GM23338 (cell line): ENCODE data around the gene PPTC7. TPM values are rescaled to one million over a fixed set of nuclear protein-coding genes. Genes with fewer than 3 reads are reported as not detected.
"Not testable (repeated sequence)": the region's sequence is repeated elsewhere in the genome, so short reads cannot be mapped to it uniquely, and the experiment has no call there.

Source experiments
- ATAC-seq: fragments of 200-7000 bp; cut with Tn5 transposase; 3 replicates; pipeline ENCODE4 v1.9.1; 2020
- DNase-seq: peaks from one replicate; pipeline ENCODE4 v3.0.0-alpha.2; 2015; ENCODE audit warnings: low spot score
- H2AFZ ChIP-seq: fragments of 200-600 bp; sonication (generic); 2 replicates; pipeline ENCODE4 v1.8.0; 2016; ENCODE audit warnings: antibody characterized with exemption, mild to moderate bottlenecking, moderate library complexity
- H3F3A ChIP-seq: fragments of 200-600 bp; sonication (generic); replicated peaks from 2 replicates; pipeline ENCODE4 v1.8.0; 2017; ENCODE audit warnings: antibody characterized with exemption, mixed run types, low read depth
- H3K27ac ChIP-seq: fragments of 200-600 bp; sonication (generic); 2 replicates; pipeline ENCODE4 v1.6.1; 2016; ENCODE audit warnings: low read depth
- H3K27me3 ChIP-seq: fragments of 200-600 bp; sonication (generic); 2 replicates; pipeline ENCODE4 v1.8.0; 2016; ENCODE audit warnings: mild to moderate bottlenecking, mixed run types, moderate library complexity; ENCODE audit not compliant: insufficient read depth
- H3K36me3 ChIP-seq: fragments of 200-600 bp; sonication (generic); 2 replicates; pipeline ENCODE4 v1.8.0; 2016; ENCODE audit warnings: mild to moderate bottlenecking; ENCODE audit not compliant: insufficient read depth
- H3K4me1 ChIP-seq: fragments of 200-600 bp; sonication (generic); 2 replicates; pipeline ENCODE4 v1.8.0; 2016; ENCODE audit warnings: mild to moderate bottlenecking, moderate library complexity; ENCODE audit not compliant: insufficient read depth
- H3K4me2 ChIP-seq: fragments of 200-600 bp; sonication (generic); 2 replicates; pipeline ENCODE4 v1.7.1; 2017; ENCODE audit warnings: mixed run types
- H3K4me3 ChIP-seq: fragments of 200-600 bp; sonication (generic); 2 replicates; pipeline ENCODE4 v1.6.1; 2016; ENCODE audit warnings: mixed run types
- H3K79me2 ChIP-seq: fragments of 200-600 bp; sonication (generic); replicated peaks from 2 replicates; pipeline ENCODE4 v1.8.0; 2017; ENCODE audit warnings: mild to moderate bottlenecking; ENCODE audit not compliant: insufficient read depth
- H3K9me2 ChIP-seq: fragments of 200-600 bp; sonication (generic); 2 replicates; pipeline ENCODE4 v1.8.0; 2017; ENCODE audit not compliant: insufficient read depth
- H4K20me1 ChIP-seq: fragments of 200-600 bp; sonication (generic); replicated peaks from 2 replicates; pipeline ENCODE4 v1.8.0; 2017; ENCODE audit warnings: mild to moderate bottlenecking; ENCODE audit not compliant: insufficient read depth
- H3K27ac Mint-ChIP-seq: 2 replicates; pipeline ENCODE4 v1.8.0; 2020; ENCODE audit warnings: inconsistent platforms, mild to moderate bottlenecking, moderate library complexity, mixed read lengths
- H3K27me3 Mint-ChIP-seq: 3 replicates; pipeline ENCODE4 v1.8.0; 2022; ENCODE audit warnings: low read depth, mild to moderate bottlenecking, moderate library complexity, mixed read lengths, inconsistent platforms; ENCODE audit not compliant: insufficient read depth, poor library complexity
- H3K36me3 Mint-ChIP-seq: 3 replicates; pipeline ENCODE4 v1.8.0; 2021; ENCODE audit warnings: low read depth, mild to moderate bottlenecking, inconsistent platforms, moderate library complexity, mixed read lengths
- H3K4me1 Mint-ChIP-seq: 3 replicates; pipeline ENCODE4 v1.8.0; 2020; ENCODE audit warnings: mild to moderate bottlenecking, inconsistent platforms, mixed read lengths
- H3K4me3 Mint-ChIP-seq: 3 replicates; pipeline ENCODE4 v1.8.0; 2021; ENCODE audit warnings: moderate library complexity, mild to moderate bottlenecking, inconsistent platforms, mixed read lengths
- H3K9me3 Mint-ChIP-seq: 3 replicates; pipeline ENCODE4 v1.8.0; 2020; ENCODE audit warnings: moderate library complexity, mild to moderate bottlenecking, inconsistent platforms, mixed read lengths
- polyA plus RNA-seq: library from polyadenylated mRNA; unstranded; fragments of >200 nt; fragmentation: Nextera tagmentation; extraction: Ambion mirVana; gene quantifications from 2 replicates; pipeline ENCODE4 v1.2.1, GENCODE V29; 2016
- total RNA-seq: library from RNA; depleted of rRNA; stranded (reverse); fragments of >200 nt; shearing (Covaris generic); gene quantifications from 2 replicates; pipeline ENCODE4 v1.2.3, GENCODE V29; 2014
- TF ChIP-seq, protein P1 (sequence below): fragments of 250-450 bp; sonication (Bioruptor Pico); IDR thresholded peaks from 2 replicates; pipeline ENCODE4 v1.5.0; 2020; ENCODE audit warnings: mild to moderate bottlenecking, moderate library complexity

The PPTC7 gene
- total and polyA plus RNA-seq, 2 experiments from 2014 or later: 7.5 to 17.5 TPM

DNA sequence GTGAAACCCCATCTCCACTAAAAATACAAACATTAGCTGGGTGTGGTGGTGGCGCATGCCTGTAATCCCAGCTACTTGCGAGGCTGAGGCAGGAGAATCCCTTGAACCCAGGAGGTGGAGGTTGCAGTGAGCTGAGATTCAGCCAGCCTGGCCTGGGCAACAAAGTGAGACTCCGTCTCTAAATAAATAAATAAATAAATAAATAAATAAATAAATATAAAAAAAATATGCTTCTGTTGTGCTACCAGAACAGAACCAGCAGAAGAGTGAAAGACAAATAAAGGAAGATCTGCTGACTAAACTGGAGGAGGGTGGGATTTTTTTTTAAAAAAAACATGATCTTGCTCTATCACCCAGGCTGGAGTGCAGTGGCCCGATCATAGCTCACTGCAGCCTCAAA lies 9.8 kb upstream of the PPTC7 start:
- H3K4me1 Mint-ChIP-seq: peaks cover 10% of the 10 kb centered on the region; the same call in 2 of the 3 replicates
- H3K9me3 Mint-ChIP-seq, H3K27ac Mint-ChIP-seq, H3K4me3 Mint-ChIP-seq, H3K9me2 ChIP-seq, H3F3A ChIP-seq, H3K4me3 ChIP-seq, H3K4me1 ChIP-seq, H3K4me2 ChIP-seq, H3K27ac ChIP-seq, DNase-seq, H2AFZ ChIP-seq, ATAC-seq, H4K20me1 ChIP-seq, H3K27me3 ChIP-seq, H3K79me2 ChIP-seq, H3K36me3 Mint-ChIP-seq, H3K36me3 ChIP-seq, H3K27me3 Mint-ChIP-seq: not testable (repeated sequence)

DNA sequence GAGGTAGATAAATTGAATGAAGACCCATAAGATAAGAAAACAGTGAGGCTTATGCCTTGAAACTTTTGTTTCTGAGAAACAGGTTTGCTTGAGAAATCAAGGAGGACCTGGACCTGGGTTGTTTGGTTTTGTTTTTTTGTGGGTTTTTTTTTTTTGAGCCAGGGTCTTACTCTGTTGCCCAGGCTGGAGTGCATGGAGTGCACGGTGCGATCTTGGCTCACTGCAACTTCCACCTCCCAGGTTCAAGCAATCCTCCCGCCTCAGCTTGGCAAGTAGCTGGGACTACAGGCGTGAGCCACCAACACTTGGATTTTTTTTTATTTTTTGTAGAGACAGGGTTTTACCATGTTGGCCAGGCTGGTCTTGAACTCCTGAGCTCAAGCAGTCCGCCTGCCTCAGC lies 9.0 kb upstream of the PPTC7 start:
- H3K79me2 ChIP-seq: no peaks in the 10 kb centered on the region
- DNase-seq (no peak), ATAC-seq (no peak)
- TF ChIP-seq, protein P1, sequence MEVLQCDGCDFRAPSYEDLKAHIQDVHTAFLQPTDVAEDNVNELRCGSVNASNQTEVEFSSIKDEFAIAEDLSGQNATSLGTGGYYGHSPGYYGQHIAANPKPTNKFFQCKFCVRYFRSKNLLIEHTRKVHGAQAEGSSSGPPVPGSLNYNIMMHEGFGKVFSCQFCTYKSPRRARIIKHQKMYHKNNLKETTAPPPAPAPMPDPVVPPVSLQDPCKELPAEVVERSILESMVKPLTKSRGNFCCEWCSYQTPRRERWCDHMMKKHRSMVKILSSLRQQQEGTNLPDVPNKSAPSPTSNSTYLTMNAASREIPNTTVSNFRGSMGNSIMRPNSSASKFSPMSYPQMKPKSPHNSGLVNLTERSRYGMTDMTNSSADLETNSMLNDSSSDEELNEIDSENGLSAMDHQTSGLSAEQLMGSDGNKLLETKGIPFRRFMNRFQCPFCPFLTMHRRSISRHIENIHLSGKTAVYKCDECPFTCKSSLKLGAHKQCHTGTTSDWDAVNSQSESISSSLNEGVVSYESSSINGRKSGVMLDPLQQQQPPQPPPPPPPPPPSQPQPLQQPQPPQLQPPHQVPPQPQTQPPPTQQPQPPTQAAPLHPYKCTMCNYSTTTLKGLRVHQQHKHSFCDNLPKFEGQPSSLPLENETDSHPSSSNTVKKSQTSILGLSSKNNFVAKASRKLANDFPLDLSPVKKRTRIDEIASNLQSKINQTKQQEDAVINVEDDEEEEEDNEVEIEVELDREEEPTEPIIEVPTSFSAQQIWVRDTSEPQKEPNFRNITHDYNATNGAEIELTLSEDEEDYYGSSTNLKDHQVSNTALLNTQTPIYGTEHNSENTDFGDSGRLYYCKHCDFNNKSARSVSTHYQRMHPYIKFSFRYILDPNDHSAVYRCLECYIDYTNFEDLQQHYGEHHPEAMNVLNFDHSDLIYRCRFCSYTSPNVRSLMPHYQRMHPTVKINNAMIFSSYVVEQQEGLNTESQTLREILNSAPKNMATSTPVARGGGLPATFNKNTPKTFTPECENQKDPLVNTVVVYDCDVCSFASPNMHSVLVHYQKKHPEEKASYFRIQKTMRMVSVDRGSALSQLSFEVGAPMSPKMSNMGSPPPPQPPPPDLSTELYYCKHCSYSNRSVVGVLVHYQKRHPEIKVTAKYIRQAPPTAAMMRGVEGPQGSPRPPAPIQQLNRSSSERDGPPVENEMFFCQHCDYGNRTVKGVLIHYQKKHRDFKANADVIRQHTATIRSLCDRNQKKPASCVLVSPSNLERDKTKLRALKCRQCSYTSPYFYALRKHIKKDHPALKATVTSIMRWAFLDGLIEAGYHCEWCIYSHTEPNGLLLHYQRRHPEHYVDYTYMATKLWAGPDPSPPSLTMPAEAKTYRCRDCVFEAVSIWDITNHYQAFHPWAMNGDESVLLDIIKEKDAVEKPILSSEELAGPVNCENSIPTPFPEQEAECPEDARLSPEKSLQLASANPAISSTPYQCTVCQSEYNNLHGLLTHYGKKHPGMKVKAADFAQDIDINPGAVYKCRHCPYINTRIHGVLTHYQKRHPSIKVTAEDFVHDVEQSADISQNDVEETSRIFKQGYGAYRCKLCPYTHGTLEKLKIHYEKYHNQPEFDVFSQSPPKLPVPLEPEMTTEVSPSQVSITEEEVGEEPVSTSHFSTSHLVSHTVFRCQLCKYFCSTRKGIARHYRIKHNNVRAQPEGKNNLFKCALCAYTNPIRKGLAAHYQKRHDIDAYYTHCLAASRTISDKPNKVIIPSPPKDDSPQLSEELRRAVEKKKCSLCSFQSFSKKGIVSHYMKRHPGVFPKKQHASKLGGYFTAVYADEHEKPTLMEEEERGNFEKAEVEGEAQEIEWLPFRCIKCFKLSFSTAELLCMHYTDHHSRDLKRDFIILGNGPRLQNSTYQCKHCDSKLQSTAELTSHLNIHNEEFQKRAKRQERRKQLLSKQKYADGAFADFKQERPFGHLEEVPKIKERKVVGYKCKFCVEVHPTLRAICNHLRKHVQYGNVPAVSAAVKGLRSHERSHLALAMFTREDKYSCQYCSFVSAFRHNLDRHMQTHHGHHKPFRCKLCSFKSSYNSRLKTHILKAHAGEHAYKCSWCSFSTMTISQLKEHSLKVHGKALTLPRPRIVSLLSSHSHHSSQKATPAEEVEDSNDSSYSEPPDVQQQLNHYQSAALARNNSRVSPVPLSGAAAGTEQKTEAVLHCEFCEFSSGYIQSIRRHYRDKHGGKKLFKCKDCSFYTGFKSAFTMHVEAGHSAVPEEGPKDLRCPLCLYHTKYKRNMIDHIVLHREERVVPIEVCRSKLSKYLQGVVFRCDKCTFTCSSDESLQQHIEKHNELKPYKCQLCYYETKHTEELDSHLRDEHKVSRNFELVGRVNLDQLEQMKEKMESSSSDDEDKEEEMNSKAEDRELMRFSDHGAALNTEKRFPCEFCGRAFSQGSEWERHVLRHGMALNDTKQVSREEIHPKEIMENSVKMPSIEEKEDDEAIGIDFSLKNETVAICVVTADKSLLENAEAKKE (CRISPR knock-in tag): no peak
- H3K9me2 ChIP-seq: no peaks in the 10 kb centered on the region
- no peaks in the 10 kb centered on the region; the same call in 2 of the 3 replicates for H3K9me3 Mint-ChIP-seq
- 0 out of 2 replicates have a peak, but pooled peaks cover 8% of the 10 kb centered on the region for H3K4me1 ChIP-seq
- H3K36me3 ChIP-seq: no peaks in the 10 kb centered on the region
- no peaks in the 10 kb centered on the region for H3F3A ChIP-seq
- no peak overlapping the region for H3K4me3 Mint-ChIP-seq
- H3K4me2 ChIP-seq: no peak overlapping the region
- H3K27me3 ChIP-seq: no peaks in the 10 kb centered on the region
- peaks cover 4% of the 10 kb centered on the region for H3K27me3 Mint-ChIP-seq
- peaks cover 10% of the 10 kb centered on the region; the same call in 2 of the 3 replicates for H3K4me1 Mint-ChIP-seq
- H3K27ac Mint-ChIP-seq: no peak overlapping the region
- H3K27ac ChIP-seq: no peak overlapping the region
- H4K20me1 ChIP-seq: no peaks in the 10 kb centered on the region
- peak overlapping the region; percentile 57; the same call in 1 of the 2 replicates for H2AFZ ChIP-seq
- H3K4me3 ChIP-seq: no peak overlapping the region
- H3K36me3 Mint-ChIP-seq: no peaks in the 10 kb centered on the region
